ENCODE results near the gene SRGAP3.
A peak's percentile ranks its signal among the peaks of the same experiment; 100 is the strongest.

SRGAP3 gene

DNA sequence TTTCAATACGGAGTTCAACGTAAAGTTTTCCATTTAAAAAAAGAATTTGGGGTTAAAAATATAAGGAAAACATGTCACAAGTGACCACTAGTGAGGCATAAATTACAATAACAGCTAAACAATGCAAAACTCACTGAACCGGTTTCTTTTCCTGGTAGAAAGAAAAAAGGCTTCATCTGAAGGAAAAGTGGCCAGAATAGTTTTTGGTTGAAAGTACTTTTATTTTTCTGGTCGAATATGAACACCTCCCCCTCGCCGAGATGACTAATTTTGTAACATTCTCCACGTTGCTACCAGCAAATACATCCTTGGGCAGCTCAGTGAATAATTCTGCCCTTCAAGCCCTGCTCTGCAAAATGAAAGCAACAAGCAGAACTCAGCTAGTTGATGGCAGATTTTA is 3.9 kb upstream of the SRGAP3 start:
- peak in 1 of 56 donors; percentile 4 for DNase-seq

DNA sequence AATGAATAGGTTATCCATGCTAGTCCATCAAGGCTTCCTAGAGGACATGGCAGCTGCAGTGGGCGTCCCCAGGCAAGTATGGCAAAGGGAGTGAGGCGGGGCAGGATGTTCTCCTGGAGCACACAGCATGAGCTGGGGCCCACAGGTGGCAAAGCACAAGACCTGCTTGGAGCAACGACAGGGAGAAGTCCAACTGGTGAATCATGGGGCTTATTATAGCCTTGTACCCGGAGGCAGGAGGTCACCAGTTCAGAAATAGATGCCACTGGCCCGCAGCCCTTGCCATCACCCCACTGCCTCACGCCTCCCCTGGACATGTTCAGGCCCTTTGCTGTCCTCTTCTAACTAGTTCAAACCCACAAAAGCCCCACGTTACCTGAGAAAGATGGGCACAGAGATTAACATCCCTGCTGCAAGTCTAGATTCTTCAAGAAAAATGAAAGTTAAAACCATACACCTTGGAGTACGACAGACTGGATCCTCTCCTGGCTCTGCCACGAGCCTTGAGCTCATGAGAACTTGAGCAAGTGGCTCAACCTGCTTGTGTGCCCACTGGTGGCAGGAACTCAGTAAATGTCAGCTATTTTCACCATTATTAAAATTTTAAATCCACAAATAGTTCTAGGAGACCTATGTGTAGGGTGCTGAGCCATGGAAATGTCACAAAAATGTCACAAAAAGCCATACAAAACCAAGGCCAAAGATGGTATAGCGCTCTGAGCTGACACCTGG is 1.8 kb upstream of the SRGAP3 start:
- no peak for DNase-seq

DNA sequence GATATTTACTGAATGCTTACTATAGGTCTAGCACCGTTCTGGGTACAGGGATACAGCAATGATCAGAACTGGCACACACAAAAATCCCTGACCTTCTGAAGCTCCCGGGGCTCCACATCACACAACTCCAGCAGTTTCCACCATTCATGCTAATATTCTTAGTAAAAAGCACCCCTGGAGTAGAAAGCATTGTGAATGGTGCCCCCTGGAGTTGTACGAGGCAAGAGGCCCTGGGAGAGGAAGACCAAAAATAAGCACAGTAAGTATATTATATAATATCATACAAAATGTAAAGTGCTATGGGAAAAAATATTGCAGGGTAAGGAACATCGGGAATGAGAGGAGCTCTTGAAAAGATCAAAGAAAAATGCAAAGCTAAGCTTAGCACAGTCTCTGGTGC is 790 bp upstream of the SRGAP3 start:
- DNase-seq, result peak in 8 of 56 donors; percentile 11 to 46 (median 24)

DNA sequence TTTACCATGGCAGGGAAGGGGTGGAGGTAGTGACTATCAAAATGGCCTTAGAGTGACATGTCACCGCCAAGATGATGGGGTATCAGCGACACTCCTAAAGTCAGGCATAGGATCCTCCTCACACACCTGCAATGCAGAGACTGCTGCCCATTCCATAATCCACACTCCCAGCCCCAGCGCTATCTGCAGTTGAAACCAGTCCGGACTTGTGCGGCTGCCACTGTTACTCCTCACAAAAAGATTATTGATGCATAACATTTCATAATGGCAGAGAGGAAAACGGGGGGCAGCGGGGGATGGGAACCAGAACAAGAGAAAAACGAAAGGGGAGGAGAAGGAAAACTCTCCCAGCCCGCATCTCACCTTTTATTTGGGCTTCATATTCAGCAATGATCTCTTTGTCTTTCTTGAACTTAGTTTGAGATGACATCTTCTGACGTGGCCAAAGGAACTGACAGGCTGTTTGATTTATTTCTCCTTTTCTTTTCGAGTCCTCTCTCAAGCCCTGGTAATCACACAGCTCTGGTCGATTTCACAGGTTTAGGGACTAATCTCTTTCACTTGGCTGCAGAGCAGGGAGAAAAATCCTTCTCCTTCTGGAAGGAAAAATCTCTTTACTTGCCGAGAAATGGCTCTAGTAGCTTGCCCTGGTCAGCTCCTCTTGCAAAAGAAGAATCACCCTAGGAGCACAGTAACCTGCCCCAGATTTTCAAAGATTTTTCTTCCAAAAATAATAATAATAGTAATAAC is 749 bp downstream of the SRGAP3 start:
- peak in 12 of 56 donors; percentile 13 to 52 (median 26) for DNase-seq

DNA sequence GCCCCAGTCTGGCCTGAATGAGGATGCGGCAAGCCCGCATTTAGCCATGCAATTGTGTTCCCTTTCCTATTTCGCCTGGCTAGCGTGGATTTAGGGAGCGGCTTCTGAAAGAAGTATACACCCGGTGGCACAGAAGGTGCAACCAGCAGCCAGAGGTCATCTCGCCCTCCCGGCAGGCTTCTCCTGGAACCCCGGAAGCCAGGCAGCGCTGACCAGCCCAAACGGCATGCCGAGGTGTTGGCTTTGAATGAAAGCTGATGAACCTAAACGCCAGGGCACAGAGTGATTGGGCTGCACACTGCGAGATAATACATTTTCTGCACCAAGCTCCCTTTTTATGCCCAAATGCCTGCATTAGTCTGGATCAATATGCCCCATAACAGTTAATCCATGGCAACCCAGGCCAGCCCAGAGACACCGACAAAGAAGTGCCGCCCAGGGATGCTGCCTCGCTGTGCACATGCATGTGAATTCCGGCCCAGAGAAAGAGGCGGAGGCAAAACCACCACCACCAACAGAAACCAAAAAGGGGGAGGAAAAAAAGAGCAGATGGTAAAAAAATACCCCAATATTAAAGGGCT is 1.4 kb downstream of the SRGAP3 start:
- peak in 13 of 56 donors; percentile 21 to 67 (median 43) for DNase-seq

DNA sequence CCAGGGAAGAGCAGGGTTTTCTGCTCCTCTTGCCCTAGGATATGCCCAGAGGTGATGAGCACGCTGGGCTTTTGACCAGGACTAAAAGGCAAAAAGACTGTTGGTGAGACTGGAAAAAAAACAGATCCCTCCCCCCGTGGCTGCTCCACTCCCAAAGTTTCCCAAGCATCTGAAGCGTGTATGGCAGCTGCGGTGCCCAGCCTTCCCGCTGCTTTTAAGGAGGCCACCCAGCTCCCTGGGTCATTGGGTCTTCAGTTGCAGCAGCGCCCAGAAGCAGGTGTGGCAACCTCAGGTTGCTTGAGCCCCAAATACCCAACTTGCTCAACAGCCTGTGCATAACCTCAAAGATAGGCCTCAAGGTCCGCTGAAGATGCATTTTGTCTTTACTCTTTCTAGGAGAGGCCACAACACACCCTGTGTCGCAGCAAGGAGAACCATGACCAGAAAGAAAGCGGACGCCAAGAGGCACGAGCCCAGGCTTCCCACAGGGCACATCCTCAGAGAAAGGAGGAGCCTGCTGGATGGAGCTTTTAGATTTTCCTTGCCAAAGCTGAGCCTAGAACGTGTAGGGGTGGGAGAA is 2.0 kb downstream of the SRGAP3 start:
- peak in 10 of 56 donors; percentile 12 to 67 (median 32) for DNase-seq

DNA sequence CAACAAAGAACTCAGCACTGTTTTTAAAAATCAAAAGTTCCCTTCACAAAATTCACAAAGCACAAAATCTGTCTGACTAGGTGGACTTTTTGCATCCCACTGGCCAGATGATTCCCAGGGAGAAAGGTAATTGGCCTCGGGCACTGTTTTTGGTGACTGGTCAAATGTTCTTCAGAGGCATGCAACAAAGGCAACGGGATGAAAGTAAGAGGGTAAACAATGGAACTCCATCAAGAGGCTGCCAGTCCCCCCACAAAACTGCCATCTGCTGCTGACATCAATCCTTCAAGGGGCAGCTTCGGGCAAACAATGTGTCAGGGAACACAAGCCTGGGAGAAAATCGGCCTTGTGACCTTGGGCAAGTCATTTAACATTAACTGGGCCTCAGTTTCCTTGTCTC is 3.3 kb downstream of the SRGAP3 start:
- no peak for DNase-seq

DNA sequence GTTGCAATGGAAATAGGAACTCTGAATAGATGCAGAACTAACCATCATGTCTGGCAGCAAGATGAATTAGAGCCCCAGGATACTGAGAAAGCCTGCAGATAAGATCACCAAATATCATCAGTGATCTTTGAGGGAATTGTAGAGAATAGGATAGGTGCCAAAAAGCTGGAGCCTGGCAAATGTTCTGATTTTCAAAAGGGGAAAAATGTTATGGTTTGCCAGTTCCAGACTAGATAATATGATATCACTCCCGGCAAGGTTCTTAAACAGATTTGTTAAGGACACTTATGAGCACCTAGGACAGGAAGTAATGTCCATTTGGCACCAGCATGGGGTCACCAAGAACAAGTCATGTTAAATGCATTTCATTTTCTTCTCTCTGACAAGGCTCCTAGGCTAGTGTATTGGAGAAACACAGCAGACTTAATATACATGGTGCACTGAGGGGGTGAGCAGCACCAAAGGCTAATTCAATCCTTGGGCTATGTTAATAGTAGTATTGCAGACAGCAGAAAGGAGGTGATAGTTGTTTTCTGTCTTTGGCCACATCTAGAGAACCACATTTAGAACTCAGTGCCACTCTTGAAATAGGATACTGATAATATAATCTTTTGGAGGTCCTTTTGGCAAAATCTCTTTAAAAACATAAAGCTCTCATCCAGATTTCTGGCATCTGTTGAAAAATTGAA is 4.8 kb downstream of the SRGAP3 start:
- no peak for DNase-seq

DNA sequence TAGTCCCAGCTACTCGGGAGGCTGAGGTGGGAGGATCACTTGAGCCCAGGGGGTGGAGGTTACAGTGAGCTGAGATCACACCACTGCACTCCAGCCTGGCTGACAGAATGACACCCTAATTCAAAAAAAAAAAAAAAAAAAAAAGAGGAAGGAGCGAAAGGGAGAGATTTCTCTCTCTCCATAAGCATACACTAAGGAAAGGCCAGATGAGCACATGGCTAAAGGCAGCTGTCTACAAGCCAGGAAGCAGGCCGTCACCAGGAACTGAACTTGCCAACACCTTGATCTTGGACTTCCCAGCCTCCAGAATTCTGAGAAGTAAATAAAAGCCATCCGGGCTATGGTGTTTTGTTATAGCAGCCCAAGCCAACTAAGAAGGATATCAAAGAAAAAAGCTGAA is 7.5 kb downstream of the SRGAP3 start:
- DNase-seq, result no peak

DNA sequence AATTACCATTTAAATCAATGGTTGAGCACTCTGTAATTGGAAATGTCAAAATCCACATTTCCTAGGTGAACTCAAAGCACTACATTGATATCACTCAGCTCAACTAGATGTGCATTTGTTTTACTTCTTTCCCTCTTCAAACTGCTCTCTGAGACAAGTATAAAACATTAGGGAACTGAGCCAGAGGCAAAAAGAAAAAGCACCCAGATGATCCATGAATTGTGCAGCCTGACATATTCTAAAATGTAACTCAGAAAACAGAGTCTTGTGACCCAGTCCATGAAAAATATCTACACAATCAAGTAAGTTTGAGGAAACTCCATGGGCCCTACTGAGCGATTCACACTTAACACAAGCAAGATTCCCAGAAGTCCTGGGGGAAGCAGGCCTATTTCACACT is 9.8 kb downstream of the SRGAP3 start:
- no peak for DNase-seq

DNA sequence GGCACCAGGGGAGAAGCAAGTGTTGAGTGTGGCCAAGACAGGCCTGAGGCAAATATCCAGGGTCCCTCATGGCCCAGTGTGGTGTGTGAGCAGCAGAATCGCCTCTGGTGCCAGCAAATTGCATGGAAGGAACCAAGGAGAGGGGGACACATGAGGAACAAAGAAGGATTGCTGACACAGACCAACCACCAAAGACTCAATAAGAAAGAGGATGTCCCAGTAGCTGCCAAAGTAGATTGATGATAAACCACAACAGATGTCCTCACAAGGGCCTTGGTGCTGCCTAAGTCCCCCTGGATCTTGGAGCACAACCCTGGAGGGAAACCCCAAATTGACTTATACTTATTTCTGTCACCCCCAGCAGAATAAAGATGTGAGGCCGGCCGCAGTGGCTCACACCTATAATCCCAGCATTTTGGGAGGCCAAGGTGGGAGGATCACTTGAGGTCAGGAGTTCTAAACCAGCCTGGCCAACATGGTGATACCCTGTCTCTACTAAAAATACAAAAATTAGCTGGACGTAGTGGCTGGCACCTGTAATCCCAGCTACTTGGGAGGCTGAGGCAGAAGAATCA is 10.6 kb downstream of the SRGAP3 start:
- DNase-seq, result peak in 1 of 56 donors; percentile 10

DNA sequence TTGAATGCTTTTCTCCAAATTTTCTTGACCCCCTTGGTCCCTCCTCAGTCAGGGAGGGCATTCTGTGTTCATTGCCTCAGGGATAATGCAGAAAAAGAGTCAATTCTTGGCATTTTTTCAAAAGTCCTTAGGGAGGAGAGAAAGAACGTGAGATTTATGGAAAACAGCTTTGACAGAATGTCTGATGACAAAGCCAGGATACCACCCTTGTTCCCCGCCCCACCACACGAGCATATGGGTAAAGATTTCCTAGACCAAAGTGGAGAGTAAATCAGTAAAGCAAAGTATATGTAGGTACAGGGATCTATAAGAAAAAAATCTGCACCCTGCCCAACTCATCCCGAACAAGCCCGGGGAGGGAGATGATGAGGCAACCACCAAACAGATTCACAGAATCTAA is 11.2 kb downstream of the SRGAP3 start:
- no peak for DNase-seq

DNA sequence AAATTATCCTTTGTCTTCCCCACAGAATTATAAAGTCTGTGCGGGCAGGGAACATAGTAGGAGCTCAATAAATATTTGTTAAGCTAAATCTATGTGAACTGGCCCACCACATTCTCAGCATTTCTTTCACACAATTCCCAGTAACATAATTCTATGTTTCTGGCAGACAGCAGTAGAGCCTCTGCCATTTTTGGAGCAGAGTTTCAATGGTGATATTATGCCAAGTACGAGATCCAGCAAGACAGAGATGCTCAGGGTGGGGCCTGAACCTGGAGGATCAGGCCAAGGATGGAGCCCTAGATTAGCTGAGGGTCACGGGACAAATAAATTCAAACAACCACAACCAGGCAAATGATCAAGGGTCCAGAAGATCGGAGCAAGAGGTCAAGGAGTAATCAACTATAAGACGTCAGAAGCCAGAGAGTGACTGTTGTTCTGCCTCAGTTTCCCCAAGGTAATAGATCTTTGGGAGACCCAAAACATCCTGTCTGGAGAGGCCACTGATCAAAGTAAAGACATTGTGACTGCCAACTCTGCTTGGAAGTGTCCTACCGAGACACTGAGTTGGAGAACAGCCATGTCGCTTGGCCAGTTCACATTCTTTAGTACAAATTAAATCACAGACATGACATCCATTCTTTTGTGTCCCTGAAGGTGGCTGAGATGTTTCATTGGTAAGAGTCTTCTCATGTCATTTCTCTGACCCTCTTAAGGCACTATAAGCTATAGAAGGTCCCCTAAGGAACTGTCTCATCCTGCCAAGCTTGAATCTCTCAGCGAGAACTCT is 15.4 kb downstream of the SRGAP3 start:
- DNase-seq, result no peak

DNA sequence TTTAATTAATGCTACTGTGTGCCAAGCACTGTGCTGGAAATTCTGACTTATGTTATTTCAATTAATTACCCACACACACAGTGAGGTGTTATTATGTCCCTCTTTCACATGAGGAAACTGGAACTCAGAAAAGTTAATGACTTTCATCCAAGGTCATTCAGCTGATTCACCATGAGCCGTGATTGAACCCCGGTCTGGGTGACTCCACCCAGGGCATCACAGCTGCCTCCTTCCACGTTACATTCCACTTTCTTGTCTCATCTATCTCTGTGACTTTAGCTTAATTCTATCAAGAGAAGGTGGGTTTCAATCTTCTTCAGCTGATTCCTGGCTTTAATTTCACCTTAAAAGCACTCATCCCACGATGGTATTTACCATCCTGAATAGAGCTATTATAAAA is 16.3 kb downstream of the SRGAP3 start:
- no peak for DNase-seq

DNA sequence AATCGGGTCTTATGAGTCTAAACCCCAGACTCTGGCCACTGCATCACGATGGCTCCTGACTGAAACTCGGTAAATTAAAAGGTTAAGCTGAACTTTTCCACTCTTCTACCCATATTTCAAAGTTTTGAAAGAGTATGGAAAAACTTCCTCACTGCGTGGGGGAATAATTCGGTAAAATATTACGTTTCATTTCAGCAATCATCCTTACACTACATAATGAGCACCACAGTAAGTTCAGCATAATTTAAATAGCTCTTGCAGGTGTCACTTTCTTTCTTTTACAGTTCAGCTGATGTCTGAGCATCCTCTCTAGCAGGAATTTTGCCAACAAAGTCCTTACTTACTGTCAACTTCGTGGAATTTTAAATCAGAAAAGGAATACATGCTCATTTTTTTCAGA is 17.5 kb downstream of the SRGAP3 start:
- DNase-seq, result no peak

DNA sequence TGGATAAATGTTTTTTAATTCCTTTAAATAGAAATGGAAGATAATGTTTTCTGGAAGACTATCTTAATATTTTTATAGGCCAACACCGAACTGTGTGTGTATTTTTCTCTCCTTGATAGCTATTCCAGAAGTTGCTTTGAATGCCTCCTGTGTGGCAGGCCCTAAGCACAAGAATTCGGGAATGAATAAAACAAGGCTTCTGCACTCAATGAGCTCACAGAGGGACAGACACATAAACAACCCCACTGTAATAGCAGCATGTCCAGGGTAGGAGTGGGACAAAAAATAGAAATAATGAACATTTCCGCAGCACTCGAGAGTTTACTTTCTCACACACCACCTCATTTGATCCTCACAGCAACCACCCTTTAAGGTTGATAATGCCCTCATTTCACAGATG is 18.0 kb downstream of the SRGAP3 start:
- no peak for DNase-seq

DNA sequence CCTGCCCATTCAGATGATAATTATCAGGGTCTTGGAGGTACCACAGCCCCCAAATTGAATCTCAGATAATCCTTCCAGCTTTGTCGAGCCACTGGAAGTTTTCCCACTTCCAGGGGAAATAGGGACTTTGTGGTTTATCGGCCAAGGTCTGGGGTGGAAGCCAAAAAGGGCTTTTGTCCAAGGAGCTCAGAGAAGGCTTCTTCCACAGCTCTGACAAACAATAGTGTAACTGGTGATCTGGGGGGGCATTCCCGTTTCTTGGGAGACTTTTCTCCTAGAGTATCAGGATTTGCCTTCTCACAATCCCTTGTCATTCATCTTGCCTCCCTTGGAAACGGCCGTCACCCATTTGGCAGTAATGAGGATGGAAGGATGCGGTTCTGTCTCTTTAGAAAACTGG is 18.4 kb downstream of the SRGAP3 start:
- DNase-seq, result peak in 24 of 56 donors; percentile 9 to 67 (median 38)

DNA sequence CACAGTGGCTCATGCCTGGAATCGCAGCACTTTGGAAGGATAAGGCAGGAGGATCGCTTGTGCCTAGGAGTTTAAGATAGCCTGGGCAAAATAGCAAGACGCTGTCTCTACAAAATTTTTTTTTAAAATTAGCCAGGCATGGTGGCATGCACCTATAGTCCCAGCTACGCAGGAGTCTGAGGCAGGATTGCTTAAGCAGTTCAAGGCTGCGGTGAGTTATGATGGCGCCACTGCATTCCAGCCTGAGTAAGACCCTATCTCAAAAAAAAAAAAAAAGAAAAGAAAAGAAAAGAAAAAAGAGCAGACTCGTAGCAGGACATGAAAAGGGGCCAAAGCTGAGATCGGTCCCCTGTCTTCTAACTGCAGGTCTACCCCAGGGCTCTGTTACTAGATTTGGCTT is 18.9 kb downstream of the SRGAP3 start:
- no peak for DNase-seq

DNA sequence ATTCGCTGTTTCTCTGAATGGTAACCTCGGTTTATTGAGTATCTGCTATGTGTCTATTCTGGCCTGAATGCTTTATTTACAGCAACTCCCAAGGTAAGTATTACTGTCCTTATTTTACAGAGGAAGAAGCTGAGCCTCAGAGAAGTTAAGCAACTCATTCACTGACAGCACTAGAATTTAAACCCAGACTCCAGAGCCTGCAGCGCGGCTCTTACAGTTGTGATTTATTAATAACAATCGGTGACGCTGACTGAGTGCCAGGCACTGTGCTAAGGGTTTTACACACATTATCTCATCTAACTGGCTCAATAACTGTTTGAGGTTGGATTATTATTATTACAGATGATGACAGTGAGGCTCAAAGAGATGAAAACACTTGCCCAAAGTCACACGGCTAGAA is 19.6 kb downstream of the SRGAP3 start:
- no peak for DNase-seq

DNA sequence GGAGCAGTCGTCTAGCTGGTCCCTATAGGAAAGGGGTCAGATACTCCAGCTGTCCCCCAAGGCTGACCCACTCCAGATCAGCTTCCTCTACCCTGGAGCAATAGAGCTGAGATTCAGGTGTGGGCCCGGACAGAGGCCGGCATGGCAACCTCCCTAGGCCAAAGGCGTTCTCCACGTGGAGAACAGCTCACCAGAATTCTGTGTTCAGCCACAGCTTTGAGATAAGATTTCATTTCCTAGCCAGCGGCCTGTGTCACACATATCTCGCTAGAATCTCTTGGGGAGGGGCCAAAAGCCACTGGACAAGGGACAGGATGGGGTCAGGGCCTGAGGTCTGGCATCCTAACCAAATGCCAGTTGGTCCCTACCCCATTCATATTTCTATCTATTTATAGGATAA is 20.1 kb downstream of the SRGAP3 start:
- DNase-seq, result no peak

Data from amygdala (tissue), 56 donors.